HG03354 (cell line): ENCODE data around the gene GRIK4.

Source experiments
- ATAC-seq: cut with Tn5 transposase; IDR thresholded peaks from one replicate; pipeline ENCODE4 v1.9.1; 2021; ENCODE audit warnings: mild to moderate bottlenecking; ENCODE audit not compliant: unreplicated experiment, poor library complexity, severe bottlenecking

The GRIK4 gene

GRCh38 chr11:120713296-120713695, 201.7 kb downstream of the GRIK4 start:
- no peak for ATAC-seq

- ATAC-seq = no peak
These were observed 202.9 kb downstream of the GRIK4 start for GRCh38 chr11:120714438-120714837.

- ATAC-seq = no peak
These were observed 203.7 kb downstream of the GRIK4 start for GRCh38 chr11:120715239-120715638.

- ATAC-seq = no peak
These were observed 205.5 kb downstream of the GRIK4 start for GRCh38 chr11:120717042-120717441.

GRCh38 chr11:120717623-120718022, 206.1 kb downstream of the GRIK4 start:
- ATAC-seq = no peak

- no peak for ATAC-seq
These were observed 206.6 kb downstream of the GRIK4 start for GRCh38 chr11:120718171-120718570.

GRCh38 chr11:120719348-120719747, 207.8 kb downstream of the GRIK4 start:
- ATAC-seq = no peak

- no peak for ATAC-seq
These were observed 209.2 kb downstream of the GRIK4 start for GRCh38 chr11:120720760-120721159.

GRCh38 chr11:120722524-120722923, 211.0 kb downstream of the GRIK4 start:
- ATAC-seq = no peak

- ATAC-seq = no peak
These were observed 212.2 kb downstream of the GRIK4 start for GRCh38 chr11:120723751-120724150.

- no peak for ATAC-seq
These were observed 216.2 kb downstream of the GRIK4 start for GRCh38 chr11:120727752-120728151.

- ATAC-seq = no peak
These were observed 223.5 kb downstream of the GRIK4 start for GRCh38 chr11:120735035-120735434.

- ATAC-seq = no peak
These were observed 227.0 kb downstream of the GRIK4 start for GRCh38 chr11:120738516-120739046.

- no peak for ATAC-seq
These were observed 228.2 kb downstream of the GRIK4 start for GRCh38 chr11:120739780-120740179.

GRCh38 chr11:120740380-120740779, 228.8 kb downstream of the GRIK4 start:
- no peak for ATAC-seq

GRCh38 chr11:120744016-120744994, 232.8 kb downstream of the GRIK4 start:
- no peak for ATAC-seq

- no peak for ATAC-seq
These were observed 234.8 kb downstream of the GRIK4 start for GRCh38 chr11:120746376-120746775.

GRCh38 chr11:120746836-120747609, 235.5 kb downstream of the GRIK4 start:
- ATAC-seq = no peak

- ATAC-seq = no peak
These were observed 236.6 kb downstream of the GRIK4 start for GRCh38 chr11:120747850-120748814.
